Mesothelial cell of epicardium (in vitro differentiated cells): ENCODE data around the gene PSMB1. TPM values are rescaled to one million over a fixed set of nuclear protein-coding genes. Genes with fewer than 3 reads are reported as not detected.
"Not testable (repeated sequence)": the region's sequence is repeated elsewhere in the genome, so short reads cannot be mapped to it uniquely, and the experiment has no call there.

Experiments
- DNase-seq, 2 experiments: peaks; one replicate each; pipeline ENCODE4 v3.0.0; 2021; ENCODE audit warnings: low spot score in 2 of 2; ENCODE audit not compliant: unreplicated experiment in 2 of 2
- H3K27ac Mint-ChIP-seq: 2 replicates; pipeline ENCODE4 v1.8.0; 2021; ENCODE audit warnings: mixed read lengths
- H3K27me3 Mint-ChIP-seq: 2 replicates; pipeline ENCODE4 v1.8.0; 2021; ENCODE audit warnings: low read depth, mixed read lengths
- H3K36me3 Mint-ChIP-seq: 2 replicates; pipeline ENCODE4 v1.8.0; 2021; ENCODE audit warnings: mixed read lengths
- H3K4me1 Mint-ChIP-seq: 2 replicates; pipeline ENCODE4 v1.8.0; 2021; ENCODE audit warnings: mixed read lengths
- H3K4me3 Mint-ChIP-seq: 2 replicates; pipeline ENCODE4 v1.8.0; 2021; ENCODE audit warnings: mild to moderate bottlenecking, moderate library complexity, mixed read lengths
- H3K9me3 Mint-ChIP-seq: 2 replicates; pipeline ENCODE4 v1.8.0; 2021; ENCODE audit warnings: mixed read lengths
- CTCF ChIP-seq: fragments of 200-600 bp; sonication (generic); IDR thresholded peaks from one replicate; pipeline ENCODE4 v1.5.0; 2021; ENCODE audit warnings: antibody characterized with exemption; ENCODE audit not compliant: unreplicated experiment
- total RNA-seq: library from RNA; stranded (reverse); gene quantifications from 3 replicates; pipeline ENCODE4 v1.2.1, GENCODE V29; 2021

PSMB1 gene
- total RNA-seq, 1 donor from 2014 or later: 140 TPM

GRCh38 chr6:170505306-170505705 lies 47.8 kb downstream of the PSMB1 start:
- TF ChIP-seq CTCF: no peak
- Mint-ChIP-seq H3K36me3 (no peaks in the 10 kb centered on the region), H3K27ac (no peak overlapping the region), H3K27me3 (peaks cover 25% of the 10 kb centered on the region), H3K4me1 (no peaks in the 10 kb centered on the region), H3K9me3 (peaks cover 27% of the 10 kb centered on the region), H3K4me3 (no peak overlapping the region)
- no peak for DNase-seq

GRCh38 chr6:170504479-170504878 lies 48.6 kb downstream of the PSMB1 start:
- no peak for TF ChIP-seq CTCF
- Mint-ChIP-seq H3K9me3 (peaks cover 28% of the 10 kb centered on the region), H3K36me3 (no peaks in the 10 kb centered on the region), H3K4me1 (no peaks in the 10 kb centered on the region), H3K4me3 (no peak overlapping the region), H3K27ac (no peak overlapping the region), H3K27me3 (peaks cover 25% of the 10 kb centered on the region)
- DNase-seq: no peak

GRCh38 chr6:170503414-170503761 lies 49.7 kb downstream of the PSMB1 start:
- Mint-ChIP-seq H3K27me3 (peaks cover 25% of the 10 kb centered on the region), H3K27ac (no peak overlapping the region), H3K9me3 (peaks cover 28% of the 10 kb centered on the region), H3K4me3 (no peak overlapping the region), H3K36me3 (no peaks in the 10 kb centered on the region), H3K4me1 (no peaks in the 10 kb centered on the region)
- DNase-seq: no peak
- TF ChIP-seq CTCF: no peak

- H3K36me3 Mint-ChIP-seq, H3K27ac Mint-ChIP-seq, H3K4me1 Mint-ChIP-seq, H3K4me3 Mint-ChIP-seq, DNase-seq: not testable (repeated sequence)
- Mint-ChIP-seq H3K9me3 (peaks cover 28% of the 10 kb centered on the region), H3K27me3 (peaks cover 25% of the 10 kb centered on the region)
These were observed 50.2 kb downstream of the PSMB1 start for GRCh38 chr6:170502733-170503413.

DNA sequence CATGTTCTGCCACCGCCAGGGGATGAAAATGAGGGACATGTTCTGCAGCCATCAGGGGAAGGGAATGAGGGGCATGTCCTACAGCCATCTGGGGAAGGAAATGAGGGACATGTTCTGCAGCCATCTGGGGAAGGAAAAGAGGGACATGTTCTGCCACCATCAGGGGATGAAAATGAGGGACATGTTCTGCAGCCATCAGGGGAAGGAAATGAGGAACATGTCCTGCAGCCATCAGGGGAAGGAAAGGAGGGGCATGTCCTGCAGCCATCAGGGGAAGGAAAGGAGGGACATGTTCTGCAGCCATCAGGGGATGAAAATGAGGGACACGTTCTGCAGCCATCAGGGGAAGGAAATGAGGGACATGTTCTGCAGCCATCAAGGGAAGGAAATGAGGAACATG lies 50.8 kb downstream of the PSMB1 start:
- Mint-ChIP-seq H3K9me3 (peaks cover 28% of the 10 kb centered on the region), H3K27me3 (peaks cover 25% of the 10 kb centered on the region)
- H3K27ac Mint-ChIP-seq, DNase-seq, H3K4me3 Mint-ChIP-seq, H3K36me3 Mint-ChIP-seq, H3K4me1 Mint-ChIP-seq: not testable (repeated sequence)

DNA sequence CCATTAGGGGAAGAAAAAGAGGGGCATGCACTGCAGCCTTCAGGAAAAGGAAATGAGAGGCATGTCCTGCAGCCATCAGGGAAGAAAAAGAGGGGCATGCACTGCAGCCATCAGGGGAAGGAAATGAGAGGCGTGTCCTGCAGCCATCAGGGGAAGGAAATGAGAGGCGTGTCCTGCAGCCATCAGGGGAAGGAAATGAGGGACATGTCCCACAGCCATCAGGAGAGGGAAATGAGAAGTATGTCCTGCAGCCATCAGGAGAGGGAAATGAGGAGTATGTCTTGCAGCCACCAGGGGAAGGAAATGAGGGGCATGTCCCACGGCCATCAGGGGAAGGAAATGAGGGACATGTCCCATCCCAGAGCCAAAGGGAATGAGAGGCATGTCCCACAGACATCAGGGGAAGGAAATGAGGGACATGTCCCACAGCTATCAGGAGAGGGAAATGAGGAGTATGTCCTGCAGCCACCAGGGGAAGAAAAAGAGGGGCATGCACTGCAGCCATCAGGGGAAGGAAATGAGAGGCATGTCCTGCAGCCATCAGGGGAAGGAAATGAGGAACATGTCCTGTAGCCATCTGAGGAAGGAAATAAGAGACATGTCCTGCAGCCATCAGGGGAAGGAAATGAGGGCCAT lies 52.0 kb downstream of the PSMB1 start:
- H3K27me3 Mint-ChIP-seq: peaks cover 30% of the 10 kb centered on the region
- no peak overlapping the region for H3K4me3 Mint-ChIP-seq
- H3K9me3 Mint-ChIP-seq: peaks cover 28% of the 10 kb centered on the region
- H3K36me3 Mint-ChIP-seq: no peaks in the 10 kb centered on the region
- no peak for DNase-seq
- TF ChIP-seq CTCF: no peak
- H3K27ac Mint-ChIP-seq: no peak overlapping the region
- H3K4me1 Mint-ChIP-seq: peaks cover 2% of the 10 kb centered on the region
